GM21786 (cell line): ENCODE data around the gene MALRD1.
"Not testable (repeated sequence)": the region's sequence is repeated elsewhere in the genome, so short reads cannot be mapped to it uniquely, and the experiment has no call there.

Source experiments
- ATAC-seq: cut with Tn5 transposase; IDR thresholded peaks from one replicate; pipeline ENCODE4 v1.9.1; 2021; ENCODE audit not compliant: unreplicated experiment

MALRD1 gene

DNA sequence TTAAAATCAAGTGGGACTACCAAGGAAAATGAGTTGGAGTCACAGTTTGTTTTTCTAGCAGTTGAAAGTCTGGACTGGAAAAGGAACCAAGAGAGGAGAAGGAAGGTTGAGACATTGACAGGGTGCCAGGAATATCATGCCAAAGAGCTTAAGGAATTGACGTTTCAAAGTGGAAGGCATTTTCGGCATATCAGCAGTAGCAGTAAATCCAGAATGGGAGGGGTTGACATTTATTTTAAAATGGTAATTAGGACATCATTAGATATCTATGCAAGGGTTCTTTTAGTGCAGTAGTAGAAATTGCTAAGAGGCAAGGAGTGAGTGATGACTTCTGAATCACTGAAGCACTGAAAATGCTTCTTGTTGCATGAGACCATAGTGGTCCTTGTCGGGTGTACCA lies 431.8 kb downstream of the MALRD1 start:
- ATAC-seq: no peak

DNA sequence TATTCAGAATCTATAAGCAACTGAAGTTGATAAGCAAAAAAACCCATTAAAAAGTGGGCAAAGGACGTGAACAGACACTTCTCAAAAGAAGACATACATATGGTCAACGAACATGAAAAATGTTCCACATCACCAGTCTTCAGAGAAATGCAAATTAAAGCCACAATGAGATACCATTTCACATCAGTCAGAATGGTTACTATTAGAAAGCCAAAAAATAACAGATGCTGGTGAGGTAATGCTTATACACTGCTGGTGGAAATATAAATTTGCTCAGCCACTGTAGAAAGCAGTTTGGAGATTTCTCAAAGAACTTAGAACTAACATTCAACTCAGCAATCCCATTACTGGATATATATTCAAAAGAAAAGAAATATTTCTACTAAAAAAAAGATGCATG lies 434.8 kb downstream of the MALRD1 start:
- no peak for ATAC-seq

DNA sequence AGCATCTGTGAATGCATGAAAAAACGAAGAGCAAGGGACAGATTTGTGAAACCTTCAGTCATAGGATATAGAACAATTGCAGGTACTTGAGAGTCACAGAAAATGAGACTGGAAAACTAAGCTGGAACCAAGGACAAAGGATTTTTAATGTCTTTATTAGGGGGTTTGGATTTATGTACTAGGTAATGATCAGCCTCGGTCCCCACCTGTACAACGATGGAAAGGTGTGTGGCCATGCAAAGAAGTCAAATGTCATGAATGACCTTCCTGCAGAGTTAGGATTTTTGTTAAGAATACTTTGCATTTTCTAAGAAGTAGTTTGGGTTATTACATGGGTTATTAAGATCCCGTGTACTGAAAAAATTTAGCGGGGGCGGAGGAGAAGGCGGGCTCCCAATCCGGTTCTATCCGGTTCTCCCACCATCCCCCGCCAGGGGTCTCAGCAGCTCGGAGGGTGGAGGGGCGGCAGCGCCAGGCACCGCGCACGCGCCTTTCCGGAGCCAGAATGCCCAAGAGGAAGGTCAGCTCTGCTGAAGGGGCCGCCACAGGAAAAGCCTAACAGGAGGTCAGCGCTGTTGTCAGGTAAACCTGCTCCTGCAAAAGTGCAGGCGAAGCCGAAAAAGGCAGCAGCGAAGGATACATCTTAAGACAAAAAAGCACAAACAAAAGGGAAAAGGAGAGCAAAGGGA lies 440.1 kb downstream of the MALRD1 start:
- ATAC-seq: no peak

DNA sequence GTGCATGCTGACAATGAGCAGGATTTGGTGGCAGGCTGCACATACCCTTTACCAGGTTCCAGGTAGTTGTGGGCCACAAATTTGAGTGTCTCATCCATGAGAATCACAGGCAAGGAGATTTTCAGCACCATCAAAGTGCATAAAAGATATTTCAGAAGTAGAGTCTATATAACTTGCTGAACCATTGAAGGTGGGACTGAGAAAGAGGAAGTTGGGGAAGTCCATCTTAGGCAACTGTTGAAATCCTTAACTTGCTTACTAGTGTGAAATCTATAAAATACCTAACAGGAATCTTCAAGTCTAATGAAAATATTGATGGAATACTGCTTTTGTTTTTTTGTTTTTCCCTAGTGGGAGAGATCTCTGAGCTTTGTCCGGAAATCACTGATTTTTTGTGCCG lies 442.6 kb downstream of the MALRD1 start:
- no peak for ATAC-seq

DNA sequence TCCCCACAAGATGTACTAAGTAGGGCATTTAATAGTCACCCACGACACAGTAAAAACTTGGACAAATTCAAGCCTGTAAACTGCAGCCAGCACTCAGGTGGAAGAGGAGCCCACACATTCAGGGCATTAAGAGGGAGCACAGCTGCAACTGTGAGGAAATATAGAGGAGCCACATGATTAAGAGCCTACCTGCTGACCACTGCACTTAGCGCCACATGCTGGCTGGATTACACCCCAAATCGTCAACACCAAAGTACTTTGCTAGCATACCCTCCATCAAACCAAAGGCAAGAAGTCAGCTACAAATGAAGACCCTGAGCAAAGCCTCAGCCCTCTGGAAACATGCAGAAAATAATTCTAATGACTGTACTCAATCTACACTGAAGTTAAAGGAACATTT lies 445.3 kb downstream of the MALRD1 start:
- ATAC-seq: no peak

DNA sequence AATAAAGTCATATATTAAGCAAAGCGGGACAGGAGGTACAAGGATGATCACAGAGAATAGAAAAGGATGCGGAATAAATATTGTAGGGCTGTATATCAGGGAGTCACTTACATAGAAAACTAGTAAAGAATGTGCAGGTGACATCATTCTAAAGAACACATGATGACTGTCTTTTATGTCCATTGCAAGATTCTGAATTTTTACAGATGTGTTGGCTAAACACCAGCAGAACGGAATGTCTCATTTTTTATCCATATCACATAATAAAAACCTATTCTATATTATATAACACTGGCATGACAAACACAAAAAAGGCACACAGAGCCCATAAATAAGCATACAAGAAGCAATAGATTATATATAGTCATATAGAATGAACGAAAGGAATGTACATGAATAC lies 448.4 kb downstream of the MALRD1 start:
- ATAC-seq: no peak

DNA sequence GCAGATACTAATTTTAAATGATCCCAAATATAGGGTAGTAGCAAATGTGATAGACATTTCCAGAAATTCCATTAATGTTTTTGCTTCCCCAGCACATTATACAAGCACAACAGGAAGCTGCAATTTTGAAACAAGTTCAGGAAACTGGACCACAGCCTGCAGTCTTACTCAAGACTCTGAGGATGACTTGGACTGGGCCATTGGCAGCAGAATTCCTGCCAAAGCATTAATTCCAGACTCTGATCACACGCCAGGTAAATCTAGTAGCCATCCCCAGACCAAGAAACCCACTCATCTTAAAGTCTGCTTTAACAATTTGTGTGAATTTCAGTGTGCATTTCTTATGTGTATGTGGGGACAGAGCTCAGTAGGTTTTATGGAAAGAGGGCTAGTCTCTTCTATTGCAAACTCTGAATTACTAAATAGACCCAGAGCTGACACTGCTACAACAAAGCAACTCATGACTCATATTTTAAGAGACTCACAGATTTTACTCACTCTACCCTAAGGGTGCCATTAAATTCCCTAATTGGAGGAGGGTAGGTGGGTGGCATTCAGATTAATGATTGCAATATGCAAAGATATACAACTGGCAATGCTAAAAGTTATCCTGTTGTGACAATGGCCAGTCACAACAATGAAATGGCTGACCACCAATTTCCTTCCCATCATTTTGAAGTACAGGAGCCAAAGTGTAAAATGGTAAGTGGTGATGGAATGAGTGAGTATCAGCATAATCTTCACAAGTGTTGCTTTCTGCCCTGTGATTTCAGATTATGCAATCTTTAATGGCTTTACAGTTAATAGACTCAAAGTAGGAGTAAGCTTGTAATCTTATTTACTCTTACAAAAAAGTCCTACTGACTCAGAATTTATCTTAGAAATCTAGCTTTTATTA lies 450.0 kb downstream of the MALRD1 start:
- ATAC-seq: no peak

DNA sequence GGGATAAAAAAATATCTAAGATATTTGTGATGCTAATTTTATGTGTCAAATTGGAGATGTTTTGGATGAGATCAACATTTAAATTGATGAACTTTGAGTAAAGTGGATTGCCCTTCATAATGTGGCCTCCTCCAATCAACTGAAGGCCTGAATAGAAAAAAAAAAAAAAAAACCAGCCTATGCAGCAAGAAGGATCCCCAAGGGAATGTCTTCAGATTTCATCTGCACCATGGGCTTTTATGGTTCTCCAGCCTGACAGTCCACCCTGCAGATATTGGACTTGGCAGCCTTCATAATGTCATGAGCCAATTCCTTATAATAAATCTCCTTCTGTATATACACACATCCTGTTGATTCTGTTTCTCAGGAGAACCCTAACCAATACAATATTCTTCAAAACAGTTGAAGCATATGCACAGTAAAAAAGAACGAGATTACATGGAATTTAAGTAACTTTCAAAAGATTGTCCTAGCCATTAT lies 450.7 kb downstream of the MALRD1 start:
- no peak for ATAC-seq

DNA sequence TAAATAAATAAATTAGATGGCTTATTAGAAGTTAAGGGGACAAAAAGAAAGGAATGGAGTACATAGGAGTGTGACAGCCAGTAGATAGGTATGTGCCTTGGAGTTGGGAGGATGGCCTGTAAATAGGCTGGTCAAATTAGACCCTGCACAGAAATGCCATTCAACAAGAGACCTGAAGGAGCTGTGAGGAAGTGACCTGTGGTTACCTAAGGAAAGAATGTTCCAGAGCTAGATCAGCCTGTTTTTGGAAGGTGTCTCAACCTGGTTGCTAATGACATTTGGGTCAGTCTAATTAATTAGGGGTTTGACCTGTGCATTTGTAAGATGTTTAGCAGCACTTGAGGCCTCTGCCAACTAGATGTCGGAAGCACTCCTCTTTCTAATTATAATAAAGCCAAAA lies 452.4 kb downstream of the MALRD1 start:
- ATAC-seq: no peak

DNA sequence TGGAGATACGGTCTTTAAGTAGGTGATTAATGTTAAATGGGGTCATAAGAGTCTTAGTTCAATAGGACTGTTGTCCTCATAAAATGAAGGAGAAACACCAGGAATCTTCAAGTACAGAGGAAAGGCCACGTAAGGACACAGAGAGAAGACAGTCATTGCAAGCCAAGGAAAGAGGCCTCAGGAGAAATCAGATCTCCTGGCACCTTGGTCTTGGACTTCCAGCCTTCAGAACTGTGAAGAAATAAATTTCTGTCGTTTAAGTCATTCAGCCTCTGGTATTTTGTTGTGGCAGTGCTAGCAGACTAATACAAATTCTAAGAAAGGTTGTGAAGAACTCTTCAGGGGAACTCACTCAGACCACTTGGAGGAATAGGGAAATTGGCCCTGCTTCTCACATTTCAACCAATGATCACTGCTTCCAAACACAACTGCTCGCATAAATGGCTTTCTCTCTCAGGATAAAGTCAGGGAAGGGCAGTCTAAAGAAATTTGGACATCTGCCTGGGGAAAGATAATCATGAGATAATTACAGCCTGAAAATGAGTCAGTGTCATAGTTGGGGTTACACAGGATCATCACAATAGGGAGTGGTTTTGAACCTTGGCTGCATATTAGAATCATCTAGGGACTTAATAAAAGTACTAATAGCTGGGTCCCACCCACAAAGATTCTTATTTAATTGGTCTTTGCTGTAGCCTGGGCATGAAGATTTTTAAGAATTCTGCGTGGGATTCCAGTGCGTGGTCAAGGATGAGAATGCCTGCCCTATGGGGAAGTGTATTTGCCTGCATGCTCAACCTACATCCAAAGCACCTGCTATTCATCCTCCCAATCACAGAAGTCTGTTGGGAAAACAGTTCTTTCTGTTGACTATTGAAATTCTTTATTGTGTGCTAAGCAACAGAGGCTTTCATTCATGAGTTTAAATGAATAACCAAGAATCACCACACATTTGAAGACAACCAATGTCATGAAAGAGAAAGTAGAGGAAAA lies 457.0 kb downstream of the MALRD1 start:
- ATAC-seq: no peak

DNA sequence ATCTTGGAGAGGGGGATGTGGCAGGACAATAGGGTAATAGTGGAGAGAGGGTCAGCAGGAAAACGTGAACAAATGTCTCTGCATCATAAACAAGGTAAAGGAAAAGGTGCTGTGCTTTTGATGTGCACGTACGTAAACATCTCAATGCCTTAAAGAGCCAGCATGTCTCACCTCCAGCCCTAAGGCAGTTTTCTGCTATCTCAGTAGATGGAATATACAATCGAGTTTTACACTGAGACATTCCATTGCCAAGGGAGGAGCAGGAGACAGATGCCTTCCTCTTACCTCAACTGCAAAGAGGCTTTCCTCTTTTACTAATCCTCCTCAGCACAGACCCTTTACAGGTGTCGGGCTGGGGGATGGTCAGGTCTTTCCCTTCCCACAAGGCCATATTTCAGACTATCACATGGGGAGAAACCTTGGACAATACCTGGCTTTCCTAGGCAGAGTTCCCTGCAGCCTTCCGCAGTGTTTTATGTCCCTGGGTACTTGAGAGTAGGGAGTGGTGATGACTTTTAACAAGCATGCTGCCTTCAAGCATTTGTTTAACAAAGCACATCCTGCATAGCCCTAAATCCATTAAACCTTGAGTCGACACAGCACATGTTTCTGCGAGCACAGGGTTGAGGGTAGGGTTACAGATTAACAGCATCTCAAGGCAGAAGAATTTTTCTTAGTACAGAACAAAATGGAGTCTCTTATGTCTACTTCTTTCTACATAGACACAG lies 461.6 kb downstream of the MALRD1 start:
- ATAC-seq: not testable (repeated sequence)

DNA sequence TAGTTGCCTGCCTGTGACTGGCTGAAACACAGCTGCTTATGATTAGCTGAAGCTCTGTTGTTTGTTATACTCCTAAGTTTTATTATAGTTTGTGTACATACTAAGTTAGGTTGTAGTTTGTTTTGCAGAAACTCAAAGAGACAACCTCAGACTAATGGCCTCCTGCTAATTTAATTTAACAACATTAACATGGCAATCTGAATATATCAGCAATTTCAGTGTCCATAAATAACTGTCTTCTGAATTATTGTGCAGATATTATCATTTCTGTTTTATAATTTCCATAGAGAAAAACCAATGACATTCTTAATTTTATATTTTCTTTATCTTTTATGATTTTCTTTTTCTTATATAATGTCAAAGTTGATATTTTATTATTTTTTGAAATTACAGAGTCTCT lies 469.5 kb downstream of the MALRD1 start:
- no peak for ATAC-seq

DNA sequence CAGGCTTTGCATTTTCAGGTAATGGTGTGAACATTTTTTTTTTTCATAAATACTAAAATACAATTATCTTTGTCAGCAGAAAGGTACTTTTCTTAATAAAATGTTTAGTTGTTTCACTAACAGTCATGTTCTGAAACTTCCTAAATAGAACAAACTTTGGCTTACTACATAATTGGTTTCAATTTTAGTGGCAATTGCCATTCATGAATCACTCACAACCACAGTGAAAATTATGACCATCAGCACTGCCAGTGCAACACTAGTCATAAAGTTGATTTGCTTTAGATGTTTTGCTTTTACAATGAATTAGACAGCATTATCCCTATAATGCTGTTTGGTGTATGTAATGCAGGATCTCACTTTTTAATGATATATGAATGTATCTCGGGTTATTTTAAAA lies 470.0 kb downstream of the MALRD1 start:
- ATAC-seq: no peak

DNA sequence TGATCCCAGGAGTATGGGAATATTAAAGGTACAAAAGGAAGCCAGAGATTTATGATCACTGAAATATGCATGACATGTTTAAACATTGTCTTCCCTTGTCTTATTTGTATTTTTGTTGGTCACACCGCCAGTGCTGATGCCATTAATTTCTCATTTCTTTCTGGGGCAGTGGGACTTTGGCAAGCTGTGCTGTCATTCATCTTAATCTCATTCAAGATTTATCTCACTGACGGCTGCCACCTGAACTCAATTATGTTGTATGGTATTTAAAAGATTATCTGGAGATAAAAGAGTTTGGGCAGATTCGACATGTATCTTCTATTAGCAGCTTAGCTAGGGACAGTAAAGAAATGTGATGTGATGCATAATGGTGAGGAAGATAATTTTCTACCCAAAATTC lies 482.7 kb downstream of the MALRD1 start:
- no peak for ATAC-seq

DNA sequence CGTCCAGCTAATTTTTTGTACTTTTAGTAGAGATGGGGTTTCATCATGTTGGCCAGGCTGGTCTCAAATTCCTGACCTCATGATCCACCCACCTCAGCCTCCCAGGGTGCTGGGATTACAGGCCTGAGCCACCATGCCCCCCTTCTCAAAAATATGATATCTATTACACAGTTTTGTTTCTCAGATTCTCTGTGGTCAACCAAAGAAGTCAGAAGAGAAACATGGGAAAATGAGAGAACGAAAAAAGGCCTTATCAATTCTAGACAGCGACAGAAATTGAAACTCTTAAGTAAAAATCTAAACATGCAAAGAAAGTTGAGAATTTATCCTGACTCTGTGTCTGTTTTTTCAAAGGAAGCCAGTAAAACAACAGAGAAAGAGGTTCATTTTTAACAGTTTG lies 483.8 kb downstream of the MALRD1 start:
- ATAC-seq: no peak

DNA sequence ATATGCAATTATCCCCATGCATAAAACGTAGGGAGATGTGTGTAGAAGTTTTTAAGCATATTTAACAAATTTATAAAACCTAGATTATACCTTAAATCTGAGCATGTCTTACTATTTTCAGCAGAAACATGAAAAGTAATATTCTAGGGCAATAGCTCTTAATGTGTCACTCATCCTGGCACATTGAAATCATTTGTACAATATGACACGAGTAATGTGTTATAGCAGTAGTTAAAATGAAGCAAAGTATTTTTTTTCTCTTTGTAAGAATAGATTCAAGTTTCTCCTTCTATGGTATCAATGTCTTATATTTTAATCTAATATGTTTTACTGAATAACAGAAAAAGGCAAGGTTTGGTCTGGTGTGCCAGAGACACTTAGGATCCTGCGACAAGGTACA lies 492.7 kb downstream of the MALRD1 start:
- ATAC-seq: no peak

DNA sequence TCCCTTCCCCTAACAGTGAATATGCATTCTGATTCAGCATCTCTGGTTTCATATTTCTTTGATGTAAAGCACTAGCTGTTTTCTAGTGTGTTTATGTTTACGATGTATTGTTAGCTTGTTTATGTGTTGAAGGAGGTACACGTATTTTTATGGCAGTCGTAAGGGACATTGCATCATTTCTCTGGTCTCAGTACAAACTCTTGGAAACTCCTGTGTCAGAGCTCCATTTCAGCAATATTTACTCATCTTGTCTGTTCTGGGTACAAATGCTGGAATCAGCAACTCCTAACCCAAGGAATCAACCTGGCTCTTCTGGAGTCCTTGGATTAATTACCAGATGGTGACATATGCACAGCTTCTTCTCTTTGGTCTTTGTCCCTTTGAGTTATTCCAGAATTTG lies 497.6 kb downstream of the MALRD1 start:
- no peak for ATAC-seq

DNA sequence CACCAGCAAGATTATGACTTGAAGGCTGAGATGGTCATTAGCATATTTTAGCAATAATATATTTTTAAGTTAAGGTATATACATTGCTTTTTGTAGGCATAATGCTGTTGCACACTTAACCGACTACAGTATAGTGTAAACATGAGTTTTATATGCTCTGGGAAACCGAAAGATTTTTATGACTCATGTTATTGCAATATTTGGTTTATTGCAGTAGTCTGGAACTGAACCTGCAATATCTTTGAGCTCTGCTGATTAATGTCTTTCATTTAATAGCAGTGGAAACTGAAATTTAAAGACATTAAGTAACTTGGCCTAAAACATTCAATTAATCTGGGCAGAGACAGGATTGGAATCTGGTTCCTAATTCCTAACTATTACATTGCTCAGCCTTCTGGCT lies 500.9 kb downstream of the MALRD1 start:
- no peak for ATAC-seq

DNA sequence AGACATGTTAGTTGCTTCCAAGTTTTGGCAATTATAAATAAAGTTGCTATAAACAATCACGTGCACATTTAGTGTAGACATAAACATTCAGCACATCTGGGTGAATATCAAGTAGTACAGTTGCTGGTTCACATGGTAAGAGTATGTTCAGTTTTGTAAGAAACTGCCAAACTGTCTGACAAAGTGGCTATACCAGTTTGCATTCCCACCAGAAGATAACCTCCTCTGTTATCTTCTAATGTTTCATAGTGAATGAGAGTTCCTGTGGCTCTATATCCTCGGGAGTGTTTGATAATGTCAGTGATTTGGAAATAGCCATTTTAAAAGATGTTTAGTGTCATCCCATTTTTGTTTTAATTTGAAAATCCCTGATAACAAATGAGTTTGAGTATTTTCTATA lies 508.1 kb downstream of the MALRD1 start:
- ATAC-seq: no peak

DNA sequence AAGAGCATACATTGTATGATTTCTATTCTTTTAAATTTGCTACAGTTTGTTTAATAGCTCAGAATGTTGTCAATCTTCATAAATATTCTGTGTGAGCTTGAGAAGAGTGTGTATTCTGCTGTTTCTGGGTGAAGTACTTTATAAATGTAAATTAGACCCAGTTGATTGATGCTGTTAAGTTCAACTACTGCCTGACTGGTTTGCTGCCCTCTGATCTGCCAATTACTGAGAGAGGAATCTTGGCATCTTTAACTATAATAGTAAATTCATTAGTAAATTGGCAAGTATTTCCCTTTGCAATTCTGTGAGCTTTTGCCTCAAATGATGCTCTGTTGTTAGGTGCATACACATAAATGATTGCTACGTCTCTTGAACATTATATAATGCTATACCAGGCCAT lies 512.6 kb downstream of the MALRD1 start:
- ATAC-seq: no peak
